ENCODE data around the gene LRRC8D. TPM values are rescaled to one million over a fixed set of nuclear protein-coding genes. Genes with fewer than 3 reads are reported as not detected.

LRRC8D gene
- polyA plus RNA-seq, 3 donors: 28.0 to 43.8 (median 42.9) TPM

DNA sequence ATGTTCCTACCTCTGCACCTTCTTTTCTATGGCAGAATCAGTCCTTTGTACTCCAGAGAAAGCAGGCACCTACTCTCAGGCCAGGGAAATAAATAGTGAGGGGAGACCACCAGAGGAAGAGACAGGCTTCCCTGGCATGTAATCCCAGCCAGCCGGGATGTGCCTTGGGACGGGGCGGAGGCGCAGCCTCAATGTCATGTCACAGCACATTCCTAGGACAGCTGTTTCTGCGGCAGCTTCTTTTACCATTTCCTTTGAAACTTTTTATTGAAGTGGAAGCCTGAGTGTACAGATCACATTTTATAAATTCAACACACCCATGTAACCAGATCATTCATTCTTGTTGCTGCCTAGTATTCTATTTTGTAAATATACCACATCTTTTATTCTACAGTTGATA is 106.2 kb downstream of the LRRC8D start:
- no peak overlapping the region for H2AFZ ChIP-seq (ENCODE audit: insufficient read depth, low read depth, low read length, poor library complexity, severe bottlenecking)
- TF ChIP-seq, protein P1, sequence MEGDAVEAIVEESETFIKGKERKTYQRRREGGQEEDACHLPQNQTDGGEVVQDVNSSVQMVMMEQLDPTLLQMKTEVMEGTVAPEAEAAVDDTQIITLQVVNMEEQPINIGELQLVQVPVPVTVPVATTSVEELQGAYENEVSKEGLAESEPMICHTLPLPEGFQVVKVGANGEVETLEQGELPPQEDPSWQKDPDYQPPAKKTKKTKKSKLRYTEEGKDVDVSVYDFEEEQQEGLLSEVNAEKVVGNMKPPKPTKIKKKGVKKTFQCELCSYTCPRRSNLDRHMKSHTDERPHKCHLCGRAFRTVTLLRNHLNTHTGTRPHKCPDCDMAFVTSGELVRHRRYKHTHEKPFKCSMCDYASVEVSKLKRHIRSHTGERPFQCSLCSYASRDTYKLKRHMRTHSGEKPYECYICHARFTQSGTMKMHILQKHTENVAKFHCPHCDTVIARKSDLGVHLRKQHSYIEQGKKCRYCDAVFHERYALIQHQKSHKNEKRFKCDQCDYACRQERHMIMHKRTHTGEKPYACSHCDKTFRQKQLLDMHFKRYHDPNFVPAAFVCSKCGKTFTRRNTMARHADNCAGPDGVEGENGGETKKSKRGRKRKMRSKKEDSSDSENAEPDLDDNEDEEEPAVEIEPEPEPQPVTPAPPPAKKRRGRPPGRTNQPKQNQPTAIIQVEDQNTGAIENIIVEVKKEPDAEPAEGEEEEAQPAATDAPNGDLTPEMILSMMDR (IDR thresholded peaks at IDR 0.05): no peak
- H3K9me3 ChIP-seq (replicated peaks in 1 of 2; ENCODE audit: control insufficient read depth in 1 of 2, insufficient read depth in 1 of 2, low read length in 2 of 2): no peaks in the 10 kb centered on the region
- H3K4me2 ChIP-seq (replicated peaks; ENCODE audit: extremely low read depth, low read length, poor library complexity, severe bottlenecking): no peak overlapping the region
- H3K9me3 Mint-ChIP-seq: no peaks in the 10 kb centered on the region
- H3K27ac Mint-ChIP-seq: peak overlapping the region in 3 of 7 donors; percentile 1 to 78 (median 27)
- H3K27ac ChIP-seq (ENCODE audit: low read depth in 1 of 2, low read length in 2 of 2): peak overlapping the region in 1 of 2 donors; percentile 50
- peaks cover 10% of the 10 kb centered on the region for H3K4me1 Mint-ChIP-seq
- no peak overlapping the region for H3K4me3 Mint-ChIP-seq
- no CpG with 5 or more reads among the region's 5 CpGs for WGBS (ENCODE audit: insufficient coverage)
- H3K27me3 ChIP-seq (ENCODE audit: control insufficient read depth in 2 of 2, insufficient read depth in 2 of 2, low read length in 2 of 2): no peaks in the 10 kb centered on the region
- peaks cover 87% of the 10 kb centered on the region for H3K79me2 ChIP-seq (ENCODE audit: insufficient read depth, low read length)
- intact Hi-C loops (cut with micrococcal nuclease): no loop called here
- DNase-seq: no peak
- peaks cover 92% of the 10 kb centered on the region for H4K20me1 ChIP-seq (ENCODE audit: insufficient read depth, low read length)
- no peak overlapping the region for H3K4me3 ChIP-seq (replicated peaks in 1 of 3; ENCODE audit: low read depth in 2 of 3, low read length in 3 of 3)
- H3K4me1 ChIP-seq (ENCODE audit: control insufficient read depth in 1 of 2, insufficient read depth in 2 of 2, low read length in 2 of 2): no peaks in the 10 kb centered on the region
- peaks cover 48 to 54% of the 10 kb centered on the region in 2 donors for H3K36me3 Mint-ChIP-seq
- peaks cover 16 to 84% of the 10 kb centered on the region in 2 donors for H3K36me3 ChIP-seq (replicated peaks in 1 of 2; ENCODE audit: control insufficient read depth in 1 of 2, insufficient read depth in 2 of 2, low read length in 2 of 2)
- H3K9ac ChIP-seq (ENCODE audit: insufficient read depth, low read length, poor library complexity, severe bottlenecking): no peak overlapping the region
- peaks cover 0 to 1% (median 0%) of the 10 kb centered on the region in 3 donors for H3K27me3 Mint-ChIP-seq (ENCODE audit: low read depth in 3 of 3)

DNA sequence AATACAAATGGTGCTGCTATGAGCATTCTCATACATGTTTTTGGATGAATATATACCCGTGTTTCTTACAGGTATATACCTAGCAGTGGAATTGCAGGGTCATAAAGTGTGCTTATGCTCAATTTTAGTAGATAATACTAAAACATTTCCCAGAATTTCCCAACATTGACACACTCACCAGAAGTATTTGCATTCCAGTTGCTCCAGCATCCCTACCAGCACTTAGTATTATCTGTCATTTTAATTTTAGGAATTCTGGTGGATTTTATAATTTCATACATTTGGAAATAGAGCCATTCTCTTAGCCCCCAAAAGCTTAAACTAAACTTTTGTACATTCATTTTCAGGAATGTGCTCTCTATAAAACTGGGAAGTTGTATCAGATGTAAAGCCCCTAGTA is 106.6 kb downstream of the LRRC8D start:
- H3K4me1 ChIP-seq (ENCODE audit: control insufficient read depth in 1 of 2, insufficient read depth in 2 of 2, low read length in 2 of 2): no peaks in the 10 kb centered on the region
- H3K79me2 ChIP-seq (ENCODE audit: insufficient read depth, low read length): peaks cover 87% of the 10 kb centered on the region
- H3K36me3 Mint-ChIP-seq: peaks cover 49 to 55% of the 10 kb centered on the region in 2 donors
- no peaks in the 10 kb centered on the region for H3K9me3 ChIP-seq (replicated peaks in 1 of 2; ENCODE audit: control insufficient read depth in 1 of 2, insufficient read depth in 1 of 2, low read length in 2 of 2)
- no peak overlapping the region for H3K4me3 Mint-ChIP-seq
- peaks cover 10% of the 10 kb centered on the region for H3K4me1 Mint-ChIP-seq
- no peak overlapping the region for H3K9ac ChIP-seq (ENCODE audit: insufficient read depth, low read length, poor library complexity, severe bottlenecking)
- H3K36me3 ChIP-seq (replicated peaks in 1 of 2; ENCODE audit: control insufficient read depth in 1 of 2, insufficient read depth in 2 of 2, low read length in 2 of 2): peaks cover 16 to 88% of the 10 kb centered on the region in 2 donors
- TF ChIP-seq, protein P1 (IDR thresholded peaks at IDR 0.05): no peak
- no peak for DNase-seq
- WGBS (ENCODE audit: insufficient coverage): no CpG with 5 or more reads among the region's 1 CpG
- peaks cover 0 to 1% (median 0%) of the 10 kb centered on the region in 3 donors for H3K27me3 Mint-ChIP-seq (ENCODE audit: low read depth in 3 of 3)
- H2AFZ ChIP-seq (ENCODE audit: insufficient read depth, low read depth, low read length, poor library complexity, severe bottlenecking): no peak overlapping the region
- H3K9me3 Mint-ChIP-seq: no peaks in the 10 kb centered on the region
- H3K4me3 ChIP-seq (replicated peaks in 1 of 3; ENCODE audit: low read depth in 2 of 3, low read length in 3 of 3): no peak overlapping the region
- H3K27ac Mint-ChIP-seq: peak overlapping the region in 1 of 7 donors; percentile 32
- intact Hi-C loops (cut with micrococcal nuclease): no loop called here
- H3K27me3 ChIP-seq (ENCODE audit: control insufficient read depth in 2 of 2, insufficient read depth in 2 of 2, low read length in 2 of 2): no peaks in the 10 kb centered on the region
- peak overlapping the region in 1 of 2 donors; percentile 16 for H3K27ac ChIP-seq (ENCODE audit: low read depth in 1 of 2, low read length in 2 of 2)
- H3K4me2 ChIP-seq (replicated peaks; ENCODE audit: extremely low read depth, low read length, poor library complexity, severe bottlenecking): no peak overlapping the region
- H4K20me1 ChIP-seq (ENCODE audit: insufficient read depth, low read length): peaks cover 92% of the 10 kb centered on the region
